SKM-1 (cell line): ENCODE results near the gene PCF11.

Experiments
- DNase-seq: peaks from one replicate; lab custom pipeline; 2025; ENCODE audit not compliant: unreplicated experiment; lab: John Stamatoyannopoulos, UW

Gene PCF11

GRCh38 chr11:83153764-83154163 lies 3.2 kb upstream of the PCF11 start:
- DNase-seq: no peak

GRCh38 chr11:83156144-83156995 lies 561 bp upstream of the PCF11 start:
- peak; percentile 100 for DNase-seq

DNA sequence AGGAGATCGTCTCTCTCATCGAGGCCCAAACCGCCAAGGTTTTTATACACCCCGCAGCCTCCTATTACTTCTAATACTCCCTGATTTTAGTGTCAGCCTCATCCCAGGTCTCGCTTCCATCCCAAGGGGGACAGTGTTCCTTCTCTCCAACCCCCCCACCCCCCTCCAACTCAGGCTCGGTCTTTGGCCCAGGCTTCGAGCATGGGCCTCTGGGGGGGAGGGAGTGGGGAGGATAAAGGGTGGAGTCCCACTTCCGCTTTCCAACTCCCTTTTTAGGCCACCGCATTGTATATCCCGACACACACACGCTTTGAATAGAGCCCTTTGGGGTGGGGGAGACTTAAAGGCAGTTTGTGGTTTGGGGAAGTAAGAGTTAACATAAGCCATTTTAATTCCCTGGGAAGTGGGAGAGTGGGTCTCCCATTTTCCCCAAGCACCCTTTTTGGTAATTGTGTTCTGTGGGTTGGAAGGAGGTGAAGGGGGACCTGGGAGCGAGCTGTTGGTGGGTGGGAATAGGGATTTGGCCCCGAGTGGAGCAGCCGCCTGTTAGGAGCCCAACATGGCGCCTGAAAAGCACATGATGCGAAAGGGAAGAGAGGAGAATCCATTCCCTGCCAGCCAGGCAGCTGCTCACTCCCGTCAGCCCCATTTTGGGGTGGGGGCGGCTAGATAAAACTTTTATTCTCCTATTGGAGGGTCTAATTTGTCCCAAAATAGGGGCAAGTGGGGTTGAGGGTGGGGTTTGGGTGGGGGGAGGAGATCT lies 844 bp downstream of the PCF11 start:
- DNase-seq: peak; percentile 69

- DNase-seq: no peak
Observed at GRCh38 chr11:83158357-83158786, 1.4 kb downstream of the PCF11 start.

DNA sequence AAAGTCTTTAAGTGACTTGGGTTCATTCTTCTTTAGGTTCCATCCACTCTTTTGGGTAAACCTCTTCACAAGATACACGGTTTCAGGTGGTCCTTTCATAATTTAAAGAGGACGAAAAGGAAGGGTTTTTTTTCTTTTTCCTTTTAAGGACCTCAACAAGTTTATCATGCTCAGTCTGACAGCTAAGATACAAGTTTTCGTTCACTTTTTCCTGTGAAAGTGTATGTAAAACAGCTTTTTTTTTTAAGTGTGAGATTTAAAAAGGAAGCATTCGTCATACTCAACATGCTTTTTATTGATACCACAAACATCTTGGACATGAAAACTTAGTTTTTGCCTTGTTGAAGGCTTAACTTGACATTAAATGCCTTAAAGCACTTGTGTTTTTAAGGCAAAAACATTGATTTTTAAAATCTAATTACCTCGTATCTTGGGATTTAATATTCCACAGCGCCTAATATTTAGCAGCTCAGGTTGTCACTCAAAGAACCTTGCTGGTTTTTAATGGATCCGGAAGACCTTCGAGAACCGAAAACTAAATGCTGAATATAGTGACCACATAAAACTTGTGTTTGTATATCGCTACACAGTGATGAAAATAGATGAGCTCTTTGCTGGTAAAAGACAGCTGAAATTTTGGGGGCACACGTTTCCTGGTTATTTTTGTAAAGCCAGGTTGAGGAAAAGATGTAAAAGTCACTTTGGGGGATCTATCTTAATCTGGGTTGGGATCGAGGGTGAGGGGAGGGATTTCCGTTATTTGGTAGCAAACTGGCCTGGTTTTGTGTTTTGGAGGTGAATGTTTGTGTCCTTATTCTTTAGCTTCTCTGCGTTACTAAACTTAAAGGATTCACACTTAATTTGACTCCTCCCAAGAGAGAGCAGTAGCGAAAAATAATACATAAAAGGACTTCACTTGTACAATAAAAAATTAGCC lies 2.3 kb downstream of the PCF11 start:
- no peak for DNase-seq

DNA sequence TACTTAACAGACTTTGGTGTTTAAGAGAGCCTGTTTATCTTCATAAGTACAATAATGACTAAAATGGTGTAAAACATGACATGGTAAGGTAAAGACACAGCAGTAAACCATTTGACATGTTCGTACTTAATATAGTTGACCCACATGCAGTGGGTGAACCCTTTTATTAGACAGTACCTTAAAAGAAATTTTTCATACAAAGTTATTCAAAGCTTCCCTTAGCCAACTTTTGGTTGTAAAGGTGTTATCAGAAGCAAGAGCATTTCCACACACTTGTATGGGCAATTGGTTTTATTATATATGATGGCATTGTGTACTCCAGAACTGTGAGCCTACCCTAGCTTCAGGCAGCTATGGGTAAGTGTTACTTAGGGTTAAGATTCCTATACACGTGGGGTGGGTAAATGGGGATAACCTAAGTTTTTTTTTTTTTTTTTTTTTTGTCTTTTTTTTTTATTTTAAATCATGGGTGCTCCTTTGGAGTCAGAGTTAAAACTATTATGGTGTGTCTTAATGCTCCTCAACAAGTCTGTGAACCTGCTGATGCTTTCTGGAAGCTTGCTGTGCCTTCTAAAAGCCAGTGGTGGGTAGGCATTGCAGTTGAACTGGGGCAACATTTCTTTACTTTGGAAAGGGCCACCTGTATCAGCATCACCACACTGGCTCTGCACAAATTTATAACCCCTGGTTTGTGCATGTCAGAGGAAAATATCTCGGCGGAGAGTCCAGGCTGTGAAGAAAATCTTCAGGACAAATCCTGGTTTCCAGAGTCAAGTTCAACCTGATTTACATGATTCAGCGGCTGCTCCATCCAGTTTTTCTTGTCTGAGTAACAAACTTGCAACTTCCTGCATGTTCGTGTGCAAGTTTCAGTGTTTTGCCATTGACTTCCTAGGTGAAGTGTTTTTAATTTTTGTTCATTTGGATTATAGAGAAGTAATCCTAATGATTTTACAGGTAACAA lies 3.3 kb downstream of the PCF11 start:
- no peak for DNase-seq

- DNase-seq: no peak
Observed at GRCh38 chr11:83161610-83162199, 4.8 kb downstream of the PCF11 start.

DNA sequence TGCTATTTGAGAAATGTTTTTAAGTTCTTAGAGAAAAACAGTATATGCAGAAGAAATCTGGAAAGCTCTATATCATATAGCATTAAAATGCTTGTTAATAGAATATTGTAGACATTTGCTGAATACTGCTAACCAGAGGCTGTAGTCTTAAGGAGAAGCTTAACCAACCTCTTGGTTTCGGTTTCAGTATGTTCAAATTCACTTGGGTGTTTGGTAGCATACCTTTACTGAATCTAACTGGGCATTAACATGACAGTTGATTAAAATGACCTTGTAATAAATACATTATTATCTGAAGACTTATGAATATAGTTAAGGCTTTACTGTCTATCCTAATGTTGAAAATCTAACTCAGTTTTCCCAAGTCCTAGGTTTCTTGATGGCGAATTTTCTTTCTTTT lies 5.4 kb downstream of the PCF11 start:
- DNase-seq: no peak

- no peak for DNase-seq
Observed at GRCh38 chr11:83166193-83166866, 9.4 kb downstream of the PCF11 start.

- DNase-seq: no peak
Observed at GRCh38 chr11:83168756-83169155, 11.8 kb downstream of the PCF11 start.

GRCh38 chr11:83170865-83171264 lies 13.9 kb downstream of the PCF11 start:
- no peak for DNase-seq

GRCh38 chr11:83172551-83172950 lies 15.6 kb downstream of the PCF11 start:
- DNase-seq: no peak

- DNase-seq: no peak
Observed at GRCh38 chr11:83174008-83174407, 17.1 kb downstream of the PCF11 start.

DNA sequence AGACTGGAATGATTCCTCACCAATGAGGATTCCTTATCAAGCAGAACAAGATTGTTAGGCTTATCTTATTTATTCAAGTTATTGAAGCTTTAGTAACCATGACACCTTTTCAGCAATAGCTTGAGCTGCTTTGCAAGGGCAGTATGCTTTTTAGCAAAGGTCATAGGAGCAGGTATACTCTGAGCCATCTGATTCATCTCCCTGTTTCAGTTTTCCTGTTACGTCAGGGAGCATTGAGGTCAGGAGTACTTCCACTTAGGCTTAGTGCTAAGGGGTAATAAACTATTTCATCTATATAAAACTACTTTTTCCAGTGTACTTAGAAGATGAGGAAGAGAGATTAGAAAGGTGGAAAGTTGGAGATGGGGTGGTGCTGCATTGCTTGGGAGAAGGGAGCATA lies 18.9 kb downstream of the PCF11 start:
- DNase-seq: no peak

- DNase-seq: no peak
Observed at GRCh38 chr11:83181815-83182214, 24.9 kb downstream of the PCF11 start.

DNA sequence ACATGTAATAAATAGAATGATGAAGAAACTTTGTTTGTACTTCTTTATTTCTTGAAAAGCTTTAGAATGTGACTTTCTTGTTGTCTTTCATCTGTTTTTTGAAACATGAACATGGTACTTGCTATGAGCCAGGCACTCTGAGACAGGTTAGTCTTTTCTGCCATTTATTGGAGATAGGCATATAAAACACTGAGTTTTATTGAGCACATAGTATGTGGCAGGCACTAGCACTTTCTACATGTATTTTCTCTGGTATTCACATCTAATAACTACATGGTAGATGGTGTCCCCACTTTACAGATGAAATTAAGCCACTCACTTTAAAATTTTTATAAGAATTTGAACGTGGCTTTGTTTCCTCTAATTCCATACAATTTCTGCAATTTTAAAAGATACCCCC lies 28.8 kb downstream of the PCF11 start:
- no peak for DNase-seq

GRCh38 chr11:83187465-83187864 lies 30.5 kb downstream of the PCF11 start:
- no peak for DNase-seq

GRCh38 chr11:83191491-83191890 lies 34.6 kb downstream of the PCF11 start:
- no peak for DNase-seq

DNA sequence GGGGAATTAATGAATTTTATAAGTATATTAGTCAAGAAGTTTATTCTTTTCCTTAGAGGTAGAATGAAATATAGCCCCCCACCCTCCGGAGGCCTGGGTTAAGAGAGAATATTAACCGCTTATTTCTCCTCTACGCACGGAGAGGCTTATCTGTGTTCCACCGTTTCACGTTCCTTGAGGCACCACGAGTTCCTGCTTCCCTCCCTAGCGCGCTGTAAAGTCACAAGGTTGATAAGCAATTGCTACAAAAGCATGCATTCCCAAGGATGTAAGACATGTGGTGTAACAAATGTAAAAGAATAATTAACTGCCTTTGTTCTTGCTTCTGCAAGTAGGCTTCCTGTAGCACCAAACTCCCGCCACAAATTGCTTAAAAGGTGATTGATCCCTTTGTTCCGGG lies 35.1 kb downstream of the PCF11 start:
- DNase-seq: no peak
